ENCODE results near the gene SART1. TPM values are rescaled to one million over a fixed set of nuclear protein-coding genes. Genes with fewer than 3 reads are reported as not detected.

SART1 gene
- total RNA-seq, 2 donors from 2014 or later, result 32.5 to 38.0 TPM

- peak overlapping the region; percentile 91 to 96 for H3K27ac ChIP-seq
- H3K4me3 ChIP-seq, result peak overlapping the region; percentile 100
- H3K4me1 ChIP-seq (ENCODE audit: control insufficient read depth in 1 of 2, low read depth in 2 of 2), result peaks cover 46 to 59% of the 10 kb centered on the region in 2 donors
- no peaks in the 10 kb centered on the region for H3K27me3 ChIP-seq (replicated peaks; ENCODE audit: insufficient read depth)
- ATAC-seq (ENCODE audit: insufficient number of reproducible peaks, low FRiP score, low read depth), result no peak
- no peaks in the 10 kb centered on the region for H3K9me3 ChIP-seq
- no peak for DNase-seq (ENCODE audit: low spot score)
- TF ChIP-seq, protein P1, sequence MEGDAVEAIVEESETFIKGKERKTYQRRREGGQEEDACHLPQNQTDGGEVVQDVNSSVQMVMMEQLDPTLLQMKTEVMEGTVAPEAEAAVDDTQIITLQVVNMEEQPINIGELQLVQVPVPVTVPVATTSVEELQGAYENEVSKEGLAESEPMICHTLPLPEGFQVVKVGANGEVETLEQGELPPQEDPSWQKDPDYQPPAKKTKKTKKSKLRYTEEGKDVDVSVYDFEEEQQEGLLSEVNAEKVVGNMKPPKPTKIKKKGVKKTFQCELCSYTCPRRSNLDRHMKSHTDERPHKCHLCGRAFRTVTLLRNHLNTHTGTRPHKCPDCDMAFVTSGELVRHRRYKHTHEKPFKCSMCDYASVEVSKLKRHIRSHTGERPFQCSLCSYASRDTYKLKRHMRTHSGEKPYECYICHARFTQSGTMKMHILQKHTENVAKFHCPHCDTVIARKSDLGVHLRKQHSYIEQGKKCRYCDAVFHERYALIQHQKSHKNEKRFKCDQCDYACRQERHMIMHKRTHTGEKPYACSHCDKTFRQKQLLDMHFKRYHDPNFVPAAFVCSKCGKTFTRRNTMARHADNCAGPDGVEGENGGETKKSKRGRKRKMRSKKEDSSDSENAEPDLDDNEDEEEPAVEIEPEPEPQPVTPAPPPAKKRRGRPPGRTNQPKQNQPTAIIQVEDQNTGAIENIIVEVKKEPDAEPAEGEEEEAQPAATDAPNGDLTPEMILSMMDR (IDR thresholded peaks at IDR 0.05), result no peak
- no peaks in the 10 kb centered on the region for H3K36me3 ChIP-seq
Measured at GRCh38 chr11:65917077-65917433, 44.5 kb upstream of the SART1 start.

- no peak for DNase-seq (ENCODE audit: low spot score)
- peaks cover 44 to 54% of the 10 kb centered on the region in 2 donors for H3K4me1 ChIP-seq (ENCODE audit: control insufficient read depth in 1 of 2, low read depth in 2 of 2)
Measured at GRCh38 chr11:65917434-65918210, 43.9 kb upstream of the SART1 start.

GRCh38 chr11:65918211-65919140 lies 43.1 kb upstream of the SART1 start, which contains the start of gene C11orf68:
C11orf68 (minus strand) TSS chr11:65919062; CDS start chr11:65919031, 31 bp downstream.
- no peaks in the 10 kb centered on the region for H3K9me3 ChIP-seq
- ATAC-seq (ENCODE audit: insufficient number of reproducible peaks, low FRiP score, low read depth), result peak; percentile 57
- no peak for DNase-seq (ENCODE audit: low spot score)
- H3K27ac ChIP-seq, result peak within 1 kb of the TSS; percentile 94 to 96
- peaks cover 3% of the 10 kb centered on the region for H3K36me3 ChIP-seq
- TF ChIP-seq, protein P1 (IDR thresholded peaks at IDR 0.05), result no peak
- peak within 1 kb of the TSS; percentile 100 for H3K4me3 ChIP-seq
- peaks cover 44 to 50% of the 10 kb centered on the region in 2 donors for H3K4me1 ChIP-seq (ENCODE audit: control insufficient read depth in 1 of 2, low read depth in 2 of 2)
- no peaks in the 10 kb centered on the region for H3K27me3 ChIP-seq (replicated peaks; ENCODE audit: insufficient read depth)

More at GRCh38 chr11:65917434-65918210, 43.9 kb upstream of the SART1 start:
- Histone ChIP-seq H3K4me3 (peak overlapping the region; percentile 100), H3K27me3 (replicated peaks; ENCODE audit: insufficient read depth) (no peaks in the 10 kb centered on the region), H3K9me3 (no peaks in the 10 kb centered on the region), H3K36me3 (no peaks in the 10 kb centered on the region), H3K27ac (peak overlapping the region; percentile 94 to 96)
- TF ChIP-seq, protein P1 (IDR thresholded peaks at IDR 0.05), result no peak
- ATAC-seq (ENCODE audit: insufficient number of reproducible peaks, low FRiP score, low read depth), result no peak

DNA sequence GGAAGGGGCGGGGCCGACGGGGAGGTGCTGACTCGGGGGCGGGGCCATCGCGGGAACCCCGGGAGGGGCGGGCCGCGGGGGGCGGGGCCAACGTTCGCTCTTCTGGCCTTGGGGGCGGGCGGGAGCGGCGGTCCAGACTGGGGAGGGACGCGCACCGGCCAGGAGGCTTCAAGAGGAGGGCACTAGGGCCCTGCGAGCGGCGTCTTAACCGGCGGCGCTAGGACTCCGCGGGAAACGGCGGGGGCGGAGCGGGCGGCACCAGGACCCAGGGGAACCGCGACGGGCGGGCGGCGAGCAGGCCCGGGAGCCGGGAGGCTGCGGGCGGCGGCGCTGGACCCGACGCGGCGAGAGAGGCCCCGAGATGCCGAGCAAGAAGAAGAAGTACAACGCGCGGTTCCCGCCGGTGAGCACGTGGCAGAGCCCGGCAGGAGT lies 42.4 kb upstream of the SART1 start, which contains the start of gene DRAP1:
Gene DRAP1, plus strand, starts transcription at position 286 of the 432 bp plus-strand sequence. Its CDS starts 76 bp downstream, at position 362.
- ATAC-seq (ENCODE audit: insufficient number of reproducible peaks, low FRiP score, low read depth) (peak; percentile 64), DNase-seq (ENCODE audit: low spot score) (peak; percentile 94)
- H3K4me1 ChIP-seq (ENCODE audit: control insufficient read depth in 1 of 2, low read depth in 2 of 2), result peaks cover 44 to 50% of the 10 kb centered on the region in 2 donors
- TF ChIP-seq, protein P1 (IDR thresholded peaks at IDR 0.05), result no peak
- H3K27me3 ChIP-seq (replicated peaks; ENCODE audit: insufficient read depth), result no peaks in the 10 kb centered on the region
- H3K27ac ChIP-seq, result peak within 1 kb of the TSS; percentile 94 to 96
- H3K9me3 ChIP-seq, result no peaks in the 10 kb centered on the region
- peak within 1 kb of the TSS; percentile 100 for H3K4me3 ChIP-seq
- H3K36me3 ChIP-seq, result peaks cover 3% of the 10 kb centered on the region
